NB4 (cell line): ENCODE measurements around the gene PDGFRA.

Experiments
- CTCF ChIP-seq: IDR thresholded peaks from one replicate; pipeline ENCODE4 v1.5.1; 2012; ENCODE audit warnings: low read depth, low read length
- MAX ChIP-seq: IDR thresholded peaks from 2 replicates; pipeline ENCODE4 v1.6.1; 2011; ENCODE audit warnings: low read depth, low read length
- POLR2A ChIP-seq: IDR thresholded peaks from 2 replicates; pipeline ENCODE4 v1.6.1; 2011; ENCODE audit warnings: mild to moderate bottlenecking; ENCODE audit not compliant: insufficient read length; ENCODE audit errors: extremely low read depth

GRCh38 chr4:54231768-54232688 is 2.9 kb downstream of the PDGFRA start:
- TF ChIP-seq POLR2A = no peak
- TF ChIP-seq MAX = no peak
- no peak for TF ChIP-seq CTCF
